ENCODE measurements around the gene XRCC3. TPM values are rescaled to one million over a fixed set of nuclear protein-coding genes. Genes with fewer than 3 reads are reported as not detected.

The XRCC3 gene
- total and polyA plus RNA-seq, 2 of the 8 experiments (the other 6 are each of a cell fraction or from before 2014, with no cell fraction given): 36.9 to 41.8 TPM

GRCh38 chr14:103700753-103701490 is 14.3 kb downstream of the XRCC3 start:
- Histone ChIP-seq H3K27ac (ENCODE audit: low read depth, low read length) (no peak overlapping the region), H3K4me1 (replicated peaks in 1 of 4; ENCODE audit: control insufficient read depth in 3 of 4, insufficient read depth in 4 of 4, low read length in 3 of 4) (peaks cover 0 to 2% (median 0%) of the 10 kb centered on the region in 4 experiments; a peak in 2 of 7 replicates), H3K23ac (ENCODE audit: insufficient read length) (no peak overlapping the region), H2BK15ac (ENCODE audit: low read length) (no peak overlapping the region), H3K23me2 (ENCODE audit: low read depth, low read length) (no peaks in the 10 kb centered on the region), H2AFZ (ENCODE audit: low read length) (no peak overlapping the region), H3K27me3 (replicated peaks in 1 of 4; ENCODE audit: control insufficient read depth in 3 of 4, extremely low read depth in 1 of 4, insufficient read depth in 3 of 4, low read length in 3 of 4) (no peaks in the 10 kb centered on the region), H2AK5ac (ENCODE audit: low read depth, low read length) (no peak overlapping the region), H2BK5ac (ENCODE audit: low read depth, low read length) (no peak overlapping the region), H2BK12ac (ENCODE audit: low read depth, low read length) (no peak overlapping the region), H3K79me2 (ENCODE audit: control insufficient read depth in 1 of 2, insufficient read depth in 2 of 2, low read length in 2 of 2) (no peaks in the 10 kb centered on the region), H3K9me3 (ENCODE audit: insufficient read depth in 2 of 2, low read depth in 1 of 2, low read length in 1 of 2) (no peaks in the 10 kb centered on the region), H4K91ac (replicated peaks; ENCODE audit: insufficient read length, low read length) (no peak overlapping the region), H4K5ac (ENCODE audit: insufficient read length, low read depth, low read length) (no peak overlapping the region), H3K4me2 (ENCODE audit: insufficient read depth in 1 of 2, low read depth in 2 of 2, low read length in 2 of 2) (no peak overlapping the region), H3K79me1 (ENCODE audit: low read depth, low read length) (peaks cover 6% of the 10 kb centered on the region; the same call in 1 of the 2 replicates), H2BK20ac (ENCODE audit: low read length) (no peak overlapping the region), H3K56ac (replicated peaks; ENCODE audit: insufficient read length, low read depth, low read length) (no peak overlapping the region), H3K4me3 (ENCODE audit: extremely low read depth in 1 of 4, insufficient read depth in 2 of 4, low read depth in 3 of 4, low read length in 4 of 4) (no peak overlapping the region), H3K4ac (replicated peaks; ENCODE audit: insufficient read length, low read depth, low read length) (no peak overlapping the region), H3K36me3 (ENCODE audit: control insufficient read depth in 2 of 4, insufficient read depth in 4 of 4, low read length in 3 of 4) (peaks cover 2 to 39% (median 14%) of the 10 kb centered on the region in 4 experiments; a peak in 6 of 8 replicates), H3K18ac (ENCODE audit: extremely low read depth, low read length) (no peak overlapping the region), H4K20me1 (replicated peaks in 1 of 2; ENCODE audit: control insufficient read depth in 1 of 2, insufficient read depth in 2 of 2, low read length in 2 of 2) (peaks cover 10 to 32% of the 10 kb centered on the region in 2 experiments), H3K14ac (ENCODE audit: insufficient read length) (no peak overlapping the region), H2BK120ac (replicated peaks; ENCODE audit: low read depth, low read length) (no peak overlapping the region), H3K9ac (replicated peaks in 1 of 4; ENCODE audit: extremely low read depth in 1 of 4, low read depth in 3 of 4, low read length in 3 of 4) (no peak overlapping the region), H4K8ac (ENCODE audit: extremely low read depth, insufficient read depth, low read length) (no peak overlapping the region)
- DNase-seq (ENCODE audit: low read depth in 1 of 2, low spot score in 2 of 2) (no peak), FAIRE-seq (no peak)
- CTCF ChIA-PET (ENCODE audit: partially characterized antibody): interaction anchor here (0.9 to 2.8 kb wide), 5 partner anchors 12 to 585 kb away, joined by 3 to 8 read pairs (median 4); no protein-coding TSS in a partner anchor
- POLR2A ChIA-PET (ENCODE audit: partially characterized antibody): interaction anchor here (0.7 to 6.6 kb wide), 8 partner anchors 7 to 500 kb away, joined by 3 to 74 read pairs (median 4); partner anchors contain the start of genes XRCC3 and ZFYVE21
- WGBS, 2 experiments (ENCODE audit: extremely low coverage in 1 of 2, insufficient coverage in 1 of 2, insufficient read length in 1 of 2, insufficient replicate concordance in 2 of 2, low coverage in 1 of 2, low lambda C conversion rate in 2 of 2, missing lambda C conversion rate in 1 of 2): 91% methylated on average over 19 of the region's 21 CpGs; no CpG with 5 or more reads in 1 of the 2 experiments
- TF ChIP-seq BRCA1 (IDR thresholded peaks at IDR 0.05; ENCODE audit: low read depth, low read length): no peak
- no peak for TF ChIP-seq USF2 (IDR thresholded peaks at IDR 0.05; ENCODE audit: low read length)
- TF ChIP-seq HDAC6 (IDR thresholded peaks at IDR 0.05; ENCODE audit: low read depth, low read length): no peak
- no peak for TF ChIP-seq JUN (IDR thresholded peaks at IDR 0.05; ENCODE audit: low read depth, low read length)
- no peak for TF ChIP-seq RFX5 (IDR thresholded peaks at IDR 0.05; ENCODE audit: borderline replicate concordance, low read depth, low read length)
- no peak for TF ChIP-seq KDM5A (IDR thresholded peaks at IDR 0.05; ENCODE audit: low read length)
- TF ChIP-seq ATF3 (IDR thresholded peaks at IDR 0.05; ENCODE audit: insufficient read depth, low read depth, low read length): no peak
- no peak for TF ChIP-seq SP1 (IDR thresholded peaks at IDR 0.05; ENCODE audit: low read depth, low read length)
- no peak for TF ChIP-seq MAX (IDR thresholded peaks at IDR 0.05)
- no peak for TF ChIP-seq EGR1 (IDR thresholded peaks at IDR 0.05; ENCODE audit: borderline replicate concordance, low read depth, low read length)
- TF ChIP-seq TBP (IDR thresholded peaks at IDR 0.05; ENCODE audit: low read depth, low read length): no peak

Data from H1 (cell line).